Limb (tissue), 2 donors: ENCODE results near the gene CD300H.
"Not testable (repeated sequence)": the region's sequence is repeated elsewhere in the genome, so short reads cannot be mapped to it uniquely, and the experiment has no call there.

Experiments
- DNase-seq, 2 donors: peaks; one replicate each; pipeline ENCODE4 v3.0.0-alpha.2; 2016; ENCODE audit errors: extremely low spot score in 2 of 2

Gene CD300H

DNA sequence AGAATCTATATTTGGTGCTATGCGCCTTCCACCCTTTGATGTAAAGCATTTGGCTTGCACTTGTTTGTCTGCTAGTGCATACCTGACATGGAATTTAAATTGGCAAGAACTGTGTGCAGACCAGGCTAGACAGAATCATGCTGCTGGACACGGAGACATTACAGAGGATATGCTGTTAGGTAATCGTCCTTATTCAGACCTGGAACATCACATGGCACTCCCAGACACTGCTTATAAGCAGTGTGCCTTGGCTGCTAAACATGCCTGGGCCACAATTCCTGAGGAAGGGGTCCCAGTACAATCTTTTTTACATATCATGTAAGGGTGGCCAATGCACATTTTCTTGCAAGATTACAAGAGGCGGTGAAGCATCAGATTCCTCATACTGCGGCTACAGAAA is 18.4 kb upstream of the CD300H start:
- DNase-seq: no peak

DNA sequence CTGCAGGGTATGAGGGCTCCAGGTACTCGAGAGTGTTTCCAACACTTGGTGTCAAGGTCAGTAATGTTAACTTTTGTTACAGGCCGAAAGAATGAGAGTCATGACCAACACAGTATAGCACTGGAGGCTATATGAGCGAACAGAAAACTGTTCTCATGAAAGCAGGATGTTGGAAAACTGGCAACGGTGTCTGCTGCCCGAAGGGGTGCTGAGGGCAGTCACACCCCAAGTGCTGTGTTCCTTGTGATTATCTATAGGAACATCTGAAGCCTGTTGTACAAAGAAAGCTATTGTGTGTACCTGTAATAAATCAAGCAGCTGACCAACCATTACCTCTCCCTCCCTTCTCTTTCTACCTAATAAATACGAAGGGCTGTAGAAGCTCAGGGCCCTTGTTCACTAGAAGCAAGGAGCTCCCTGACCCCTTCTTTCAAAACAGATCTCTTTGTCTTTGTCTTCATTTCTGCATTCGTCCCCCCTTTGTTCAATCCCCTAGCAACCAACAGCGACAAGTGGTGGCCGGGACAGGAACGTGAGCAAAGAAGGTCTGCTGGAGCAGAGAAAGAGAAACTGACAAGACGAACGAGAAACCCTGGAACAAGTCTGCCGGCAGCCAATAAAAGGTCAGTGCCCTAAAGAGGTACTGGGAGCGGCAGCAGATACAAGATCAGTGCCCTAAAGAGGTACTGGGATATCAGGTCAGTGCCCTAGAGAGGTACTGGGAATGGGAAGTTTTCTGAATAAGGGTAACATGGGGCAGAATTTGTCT is 17.2 kb upstream of the CD300H start:
- no peak for DNase-seq

DNA sequence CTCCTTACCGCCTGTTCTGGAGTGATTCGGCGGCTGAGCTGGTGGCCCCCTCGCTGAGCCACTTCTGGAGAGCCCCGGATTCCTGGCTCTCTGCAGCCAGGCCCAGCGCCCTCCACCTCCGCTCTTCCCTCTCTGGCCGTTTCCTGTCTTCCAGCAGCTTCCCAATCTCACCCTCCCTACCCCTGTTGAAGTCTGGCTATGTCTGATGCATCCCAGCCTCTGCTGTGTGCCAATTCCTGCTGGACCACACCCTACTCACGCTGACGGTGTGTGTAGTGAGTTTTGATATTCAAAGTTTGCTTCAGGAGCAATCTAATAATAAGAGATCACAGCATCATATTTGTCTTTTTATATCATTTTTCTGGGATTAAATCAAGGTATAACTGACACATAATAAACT is 15.3 kb upstream of the CD300H start:
- DNase-seq: no peak

DNA sequence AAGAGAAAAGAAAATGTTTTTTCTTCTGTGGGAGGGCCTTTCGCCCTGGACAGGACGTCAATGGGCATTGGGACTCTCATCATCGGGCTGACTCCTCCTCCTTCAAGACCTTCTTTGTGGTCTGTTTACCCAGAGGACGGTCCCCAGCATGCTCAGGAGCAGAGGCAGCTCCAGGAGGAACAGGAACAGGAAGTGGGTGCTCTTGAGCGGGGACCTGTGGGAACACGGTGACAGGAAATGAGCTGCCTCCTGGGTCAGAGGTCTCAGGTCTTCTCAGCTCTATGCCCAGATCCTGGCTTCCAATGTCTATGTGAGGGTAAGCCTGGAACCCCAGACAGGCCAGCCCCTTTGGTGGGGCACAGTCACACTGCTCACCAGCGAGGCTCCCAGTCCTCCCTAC is 12.6 kb upstream of the CD300H start:
- no peak for DNase-seq

DNA sequence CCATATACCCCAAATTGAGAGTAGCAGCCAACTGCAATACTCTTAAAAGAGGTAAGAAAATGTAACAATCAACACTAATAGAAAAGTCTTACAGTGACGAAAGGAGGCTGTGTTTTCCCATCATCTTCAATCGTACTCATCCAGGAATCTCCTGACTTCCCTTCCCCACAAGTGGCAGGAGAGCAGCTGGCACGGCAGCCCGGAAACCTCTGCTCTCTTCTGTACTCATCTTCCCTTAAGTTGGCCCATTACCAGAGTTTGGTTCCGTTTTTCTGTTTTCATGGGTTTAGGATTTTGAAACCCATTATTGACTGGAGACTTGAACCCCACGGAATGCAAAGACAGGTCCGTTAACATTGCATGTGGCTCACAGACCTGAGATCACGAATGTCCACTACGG is 11.7 kb upstream of the CD300H start:
- DNase-seq: no peak

DNA sequence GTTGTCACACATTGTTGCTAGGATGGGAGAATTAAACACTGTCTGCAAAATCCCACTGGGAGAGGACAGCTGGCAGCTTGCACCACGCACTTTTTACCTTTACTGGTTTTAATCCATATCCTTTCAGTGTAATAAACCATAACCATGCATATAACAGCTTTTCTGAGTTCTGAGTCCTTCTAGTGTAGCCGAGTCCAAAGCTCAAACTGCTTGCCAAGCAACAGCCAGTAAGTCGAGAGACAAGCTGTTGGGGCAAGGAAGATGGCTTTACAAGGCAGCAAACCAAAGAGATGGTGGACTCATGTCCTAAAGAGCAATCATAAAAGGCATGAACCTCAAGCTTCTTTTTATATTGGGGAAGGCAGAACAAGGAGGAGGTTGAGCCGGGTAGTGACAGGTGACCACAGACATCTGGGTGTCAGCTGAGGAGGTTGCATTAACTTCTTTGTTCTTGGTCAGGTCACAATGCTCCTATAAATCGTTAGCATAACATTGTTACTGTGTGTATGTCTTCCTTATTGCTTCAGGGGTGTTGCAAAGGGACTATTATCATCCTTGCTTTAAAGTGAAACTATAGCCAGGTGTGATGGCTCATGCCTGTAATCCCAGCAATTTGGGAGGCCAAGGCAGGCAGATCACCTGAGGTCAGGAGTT is 7.3 kb upstream of the CD300H start:
- DNase-seq: no peak

DNA sequence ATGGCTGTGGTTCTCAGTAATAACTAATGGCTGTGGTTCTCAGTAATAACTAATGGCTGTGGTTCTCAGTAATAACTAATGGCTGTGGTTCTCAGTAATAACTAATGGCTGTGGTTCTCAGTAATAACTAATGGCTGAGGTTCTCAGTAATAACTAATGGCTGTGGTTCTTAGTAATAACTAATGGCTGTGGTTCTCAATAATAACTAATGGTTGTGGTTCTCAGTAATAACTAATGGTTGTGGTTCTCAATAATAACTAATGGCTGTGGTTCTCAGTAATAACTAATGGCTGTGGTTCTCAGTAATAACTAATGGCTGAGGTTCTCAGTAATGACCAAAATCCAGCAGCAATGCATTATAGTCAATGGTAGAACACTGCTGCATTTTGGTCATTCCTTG is 6.3 kb upstream of the CD300H start:
- not testable (repeated sequence) for DNase-seq

DNA sequence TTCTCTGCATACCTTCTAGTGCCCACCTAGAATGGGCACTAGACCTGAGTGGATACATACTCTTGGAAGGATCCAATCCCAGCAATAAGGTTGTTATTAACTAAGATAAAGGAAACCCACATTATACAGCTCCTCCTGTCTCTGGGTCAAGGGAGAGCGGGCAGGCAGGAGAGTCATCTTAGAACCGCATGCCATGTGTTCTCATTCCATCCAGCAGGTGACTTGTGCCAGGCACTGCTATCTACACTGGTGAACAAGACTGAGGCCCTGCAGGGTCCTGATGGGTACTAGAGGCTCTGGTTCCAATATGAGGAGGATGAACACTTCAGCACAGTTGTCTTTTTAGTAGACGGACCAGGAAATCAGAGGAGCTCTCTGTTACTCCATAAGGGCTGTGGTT is 5.9 kb upstream of the CD300H start:
- no peak for DNase-seq

DNA sequence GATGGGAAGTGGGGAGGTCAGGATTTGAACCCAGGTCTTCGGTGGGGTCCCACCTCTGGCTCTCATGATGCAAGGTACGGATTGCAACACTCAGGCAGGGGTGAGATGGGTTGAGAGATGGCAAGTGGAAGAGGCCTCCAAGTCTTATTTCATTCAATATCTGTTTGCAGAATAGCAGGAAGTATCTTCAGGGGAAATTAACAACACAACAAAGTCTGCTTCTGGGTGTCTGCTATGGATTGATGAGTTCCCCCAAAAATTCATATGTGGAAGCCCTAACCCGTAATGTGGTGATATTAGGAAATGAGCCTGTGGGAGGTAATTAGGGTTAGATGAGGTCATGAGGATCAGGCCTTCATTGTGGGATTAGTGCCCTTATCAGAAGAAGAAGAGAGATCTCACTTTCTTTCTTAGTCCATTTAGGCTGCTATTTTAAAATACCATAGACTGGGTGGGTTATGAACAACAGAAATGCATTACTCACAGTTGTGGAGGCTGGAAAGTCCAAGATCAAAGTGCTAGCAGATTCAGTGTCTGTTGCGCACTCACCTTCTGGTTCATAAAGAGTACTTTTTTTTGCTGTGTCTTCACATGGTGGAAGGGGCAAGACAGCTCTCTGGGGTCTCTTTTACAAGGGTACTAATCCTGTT is 4.4 kb upstream of the CD300H start:
- DNase-seq: no peak

DNA sequence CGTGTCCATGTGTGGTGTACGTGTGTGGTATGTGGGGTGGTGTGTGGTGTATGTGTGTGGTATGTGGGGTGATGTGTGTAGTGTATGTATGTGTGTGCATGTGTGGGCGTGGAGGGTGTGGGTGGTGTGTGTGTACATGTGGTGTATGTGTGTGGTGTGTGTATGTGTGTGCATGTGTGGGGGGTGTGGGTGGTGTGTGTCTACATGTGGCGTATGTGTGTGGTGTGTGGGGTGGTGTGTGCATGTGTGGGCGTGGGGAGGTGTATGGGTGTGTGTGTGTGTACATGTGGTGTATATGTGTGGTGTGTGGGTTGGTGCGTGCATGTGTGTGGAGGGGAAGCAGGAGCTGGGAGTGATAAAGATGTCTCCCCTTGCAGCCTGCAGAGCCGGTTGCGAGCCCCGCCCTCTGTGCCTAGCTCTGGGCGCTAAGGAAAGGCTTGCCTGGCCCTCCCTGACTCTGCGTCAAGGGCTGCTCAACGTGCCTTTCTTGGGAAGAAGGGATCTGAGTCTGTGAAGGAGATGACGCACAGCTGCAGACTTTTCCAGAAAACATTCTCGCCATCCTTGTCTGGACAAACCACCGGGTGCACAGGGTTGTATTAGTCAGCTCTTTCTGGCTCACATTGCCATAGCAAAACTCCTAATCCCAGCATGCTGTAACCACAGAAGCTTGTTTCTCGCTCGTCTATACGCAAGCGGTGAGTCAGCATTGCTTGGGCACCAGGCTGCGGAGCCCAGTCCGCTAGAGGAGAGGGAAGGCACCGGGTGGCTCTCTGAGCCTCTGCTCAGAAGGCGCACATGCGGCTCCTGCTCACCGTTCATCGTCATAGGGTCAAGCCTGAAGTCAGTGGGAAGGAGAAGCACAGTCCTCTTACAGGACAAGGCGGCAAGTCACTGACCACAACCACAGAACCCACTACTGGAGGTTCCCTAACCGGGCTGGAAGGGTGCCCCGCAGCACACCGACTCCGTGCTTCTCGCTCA is 2.0 kb upstream of the CD300H start:
- peak in 1 of 2 donors; percentile 3 for DNase-seq

DNA sequence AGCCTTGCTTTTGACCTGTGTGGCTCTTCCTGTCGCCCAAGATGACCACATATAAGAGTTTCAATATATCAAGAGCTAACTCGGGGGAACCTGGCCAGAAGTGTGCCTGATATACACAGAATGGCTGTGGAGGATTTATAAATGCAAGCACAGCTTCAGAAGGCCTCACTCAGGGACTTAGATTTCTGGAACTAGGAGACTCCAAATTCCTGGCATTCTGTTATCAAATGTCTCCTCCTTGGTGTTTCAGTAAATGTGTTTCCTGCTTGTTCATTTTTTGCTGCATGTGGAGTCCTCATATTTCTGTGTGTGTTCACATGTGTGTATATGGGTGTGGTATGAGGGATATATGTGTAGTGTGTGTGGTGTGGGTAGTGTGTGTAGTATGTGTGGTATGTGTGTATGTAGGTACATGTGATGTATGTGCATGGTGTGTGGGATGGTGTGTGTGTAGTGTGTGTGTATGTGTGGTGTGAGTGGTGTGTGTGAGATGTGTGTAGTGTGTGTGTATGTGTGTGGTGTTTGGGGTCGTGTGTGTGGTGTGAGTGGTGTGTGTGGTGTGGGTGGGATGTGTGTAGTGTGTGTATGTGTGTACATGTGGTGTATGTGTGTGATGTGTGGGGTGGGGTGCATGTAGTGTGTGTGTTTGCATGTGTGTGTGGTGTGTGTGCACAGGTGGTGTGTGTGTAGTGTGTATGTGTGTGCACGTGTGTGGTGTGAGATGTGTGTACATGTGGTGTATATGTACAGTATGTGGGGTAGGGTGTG is 981 bp upstream of the CD300H start:
- no peak for DNase-seq

DNA sequence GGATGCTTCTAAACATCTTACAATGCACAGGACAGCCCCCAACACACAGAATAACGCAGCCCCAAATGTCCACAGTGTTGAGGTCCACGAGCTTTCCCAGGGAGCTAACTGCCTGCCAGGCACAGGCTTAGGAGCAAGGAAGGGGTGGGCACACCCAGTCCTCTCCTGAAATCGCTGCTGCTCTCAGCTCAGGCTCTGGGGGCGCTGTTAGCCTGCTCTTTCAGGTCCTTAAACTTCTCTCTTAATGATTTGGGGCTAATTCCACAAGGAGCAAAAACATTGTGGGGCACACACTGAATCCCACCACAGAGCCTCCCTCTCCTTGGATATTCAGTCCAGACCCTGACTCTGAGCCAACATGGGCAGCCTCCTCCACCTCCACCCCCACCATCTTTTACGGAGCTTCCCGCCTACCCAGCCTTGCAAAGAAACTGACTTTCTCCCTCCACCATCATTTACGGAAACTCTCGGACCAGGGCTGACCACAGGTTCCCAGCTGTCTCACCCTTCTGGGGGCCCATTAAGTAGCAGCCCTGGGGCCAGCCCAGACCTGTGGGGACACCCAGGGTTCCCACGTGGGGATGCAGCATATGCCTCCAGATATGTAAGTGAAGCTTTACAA is 1.1 kb downstream of the CD300H start:
- no peak for DNase-seq

DNA sequence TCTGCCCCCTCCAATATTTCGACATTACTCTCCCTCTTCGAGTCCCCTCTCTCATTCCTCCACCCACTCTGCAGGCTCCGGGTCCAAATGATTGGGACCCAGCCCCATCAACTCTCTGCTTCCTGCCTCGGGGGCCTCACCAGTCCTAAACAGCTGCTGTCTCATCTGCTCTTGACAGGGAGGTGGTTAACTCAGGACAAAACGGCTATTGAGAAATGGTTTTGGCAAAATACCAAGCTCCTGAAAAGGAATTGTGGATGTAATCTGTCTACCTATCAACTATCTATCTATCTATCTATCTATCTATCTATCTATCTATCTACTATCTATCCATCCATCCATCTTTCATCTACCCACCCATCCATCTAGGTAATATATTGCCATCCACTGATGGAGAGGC is 2.2 kb downstream of the CD300H start:
- DNase-seq: no peak

DNA sequence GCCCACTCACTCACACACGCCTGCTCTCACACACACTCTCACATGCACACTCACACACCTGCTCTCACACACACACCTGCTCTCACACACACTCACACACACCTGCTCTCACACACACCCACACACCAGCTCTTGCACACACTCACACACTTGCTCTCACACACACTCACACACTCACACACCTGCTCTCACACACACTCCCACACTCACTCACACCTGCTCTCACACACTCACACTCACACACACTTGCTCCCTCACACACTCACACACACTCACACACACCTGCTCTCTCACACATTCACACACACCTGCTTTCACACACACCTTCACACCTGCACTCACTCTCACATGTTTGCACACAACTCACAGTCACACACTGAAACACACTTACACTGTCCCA is 4.0 kb downstream of the CD300H start:
- DNase-seq: no peak

DNA sequence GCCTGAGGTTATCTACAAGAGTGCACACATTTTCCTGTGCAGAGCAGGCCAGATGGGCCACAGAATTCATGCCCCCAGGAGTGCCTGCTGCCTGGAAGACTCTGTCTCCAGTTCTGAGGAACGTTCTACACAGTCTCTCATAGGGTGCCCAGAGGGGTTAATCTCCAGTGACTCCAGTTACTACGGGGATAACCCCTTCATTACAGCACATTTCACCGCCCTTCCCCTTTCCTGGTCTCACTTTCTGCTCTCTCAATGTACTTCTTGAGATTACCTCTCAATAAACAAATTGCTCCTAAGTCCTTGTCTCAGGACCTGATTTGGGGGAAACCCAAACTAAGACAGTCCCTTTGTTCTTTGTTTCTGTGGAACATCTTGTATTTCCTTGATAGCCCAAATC is 5.7 kb downstream of the CD300H start:
- no peak for DNase-seq

DNA sequence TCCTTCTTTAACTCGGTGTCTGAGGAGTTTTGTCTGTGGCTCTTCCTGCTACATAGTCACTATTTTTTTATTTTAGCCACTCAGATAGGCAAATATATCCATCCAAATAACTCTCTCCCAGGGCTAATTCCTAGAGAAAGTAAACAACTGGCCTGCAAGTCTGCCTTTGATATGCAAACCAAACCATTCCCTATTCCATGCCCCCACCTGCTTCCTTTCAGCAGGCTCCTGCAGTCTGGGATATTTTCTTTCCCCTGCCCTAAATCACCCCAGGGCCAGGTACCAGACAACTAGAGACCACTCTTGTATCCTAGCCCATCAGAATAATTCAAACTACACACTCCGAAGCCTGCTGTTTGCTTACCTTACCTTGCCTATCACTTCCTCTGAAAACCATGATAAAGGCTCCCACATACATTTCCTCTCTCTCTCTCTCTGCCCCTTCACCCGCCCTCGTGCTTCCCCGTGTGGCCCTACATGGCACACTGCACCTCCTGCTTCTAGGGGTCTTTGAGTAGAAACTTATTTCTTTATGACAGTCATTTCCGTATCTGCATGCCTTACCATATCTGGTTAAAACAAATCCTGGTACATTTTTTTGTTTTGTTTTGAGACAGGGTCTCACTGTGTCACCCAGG is 8.3 kb downstream of the CD300H start:
- no peak for DNase-seq

DNA sequence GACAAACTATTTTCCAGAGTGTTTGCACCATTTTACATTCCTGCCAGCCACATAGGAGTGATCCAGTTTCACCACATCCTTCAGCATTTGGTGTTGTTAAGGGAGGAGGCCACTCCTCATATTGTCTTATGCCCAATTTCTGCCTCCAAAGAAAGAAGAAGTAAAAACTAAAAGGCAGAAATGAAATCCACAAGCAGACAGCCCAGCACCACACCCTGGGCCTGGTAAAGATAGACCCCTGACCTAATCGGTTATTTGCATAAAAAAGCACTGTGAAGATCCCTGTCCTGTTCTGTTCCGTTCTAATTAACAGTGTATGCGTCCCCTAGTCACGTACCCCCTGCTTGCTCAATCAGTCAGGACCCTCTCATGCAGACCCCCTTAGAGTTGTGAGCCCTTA is 8.9 kb downstream of the CD300H start:
- not testable (repeated sequence) for DNase-seq

DNA sequence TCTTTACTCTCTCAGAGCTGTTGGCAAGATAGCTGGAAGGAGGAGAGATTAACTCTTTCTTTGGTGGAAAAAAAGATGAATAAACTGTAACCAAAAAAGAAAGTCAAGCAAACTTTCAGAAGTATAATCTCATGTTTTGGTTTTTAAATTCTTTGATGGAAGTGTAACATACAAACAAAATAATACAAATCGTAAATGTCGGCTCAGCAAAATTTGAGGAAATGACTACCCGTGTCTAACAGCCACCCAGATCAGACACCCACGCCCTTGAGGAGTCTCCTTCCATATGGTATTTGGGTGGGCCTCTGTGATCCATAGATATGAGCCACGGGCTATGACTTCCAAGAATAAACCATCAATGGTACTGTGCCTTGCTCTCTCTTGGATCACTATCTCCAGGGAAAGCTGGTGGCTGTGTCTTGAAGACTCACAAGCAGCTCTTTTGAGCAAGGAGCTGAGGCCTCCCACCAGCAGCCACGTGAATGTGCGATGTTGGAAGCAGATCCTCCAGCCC is 11.8 kb downstream of the CD300H start:
- no peak for DNase-seq

DNA sequence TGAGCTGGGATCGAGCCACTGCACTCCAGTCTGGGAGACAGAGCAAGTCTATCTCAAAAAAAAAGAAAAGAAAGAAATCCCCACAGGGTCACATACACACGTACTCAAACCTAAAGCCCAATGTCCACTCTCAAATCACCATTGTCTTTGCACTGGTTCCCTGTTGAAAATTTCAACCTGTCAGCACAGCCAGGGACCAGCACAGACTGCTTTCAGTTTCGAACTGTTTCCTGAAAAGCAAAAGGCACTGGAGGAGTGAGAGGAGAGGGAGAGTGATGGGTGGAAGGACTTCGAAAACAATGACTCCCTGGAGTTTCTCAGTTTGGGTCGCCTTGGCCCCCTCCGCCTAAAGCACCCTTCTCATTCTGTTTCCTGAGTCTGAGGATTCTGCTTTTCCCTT is 12.4 kb downstream of the CD300H start:
- no peak for DNase-seq

DNA sequence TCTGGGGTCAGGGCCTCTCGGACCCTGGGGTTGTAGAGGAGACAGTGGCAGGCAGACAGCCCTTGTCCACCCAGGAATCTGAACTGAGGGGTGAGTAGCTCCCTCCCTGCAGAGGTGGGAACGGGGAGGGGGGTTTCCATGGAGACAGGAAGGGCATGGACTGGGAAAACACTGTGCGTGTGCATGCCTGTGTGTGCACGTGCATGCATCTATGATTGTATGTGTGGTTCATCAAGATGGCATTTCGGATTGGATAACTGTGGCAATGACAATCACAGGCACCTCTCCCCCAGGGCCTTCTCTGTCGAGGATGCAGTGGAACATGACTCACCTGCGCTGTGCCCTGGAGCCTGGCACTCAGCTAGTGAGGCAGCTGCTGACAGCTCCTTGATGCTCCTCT is 15.3 kb downstream of the CD300H start:
- no peak for DNase-seq
